ENCODE measurements around the gene PEX12.

- no peak for TF ChIP-seq ZC3H10 (CRISPR knock-in tag; IDR thresholded peaks at IDR 0.05)
- no peak for TF ChIP-seq TSHZ2 (CRISPR knock-in tag; IDR thresholded peaks at IDR 0.05)
- no peak for TF ChIP-seq ZFP3 (CRISPR knock-in tag; IDR thresholded peaks at IDR 0.05)
- no peak for TF ChIP-seq ZNF70 (CRISPR knock-in tag; IDR thresholded peaks at IDR 0.05)
- no peak for TF ChIP-seq ZNF8 (CRISPR knock-in tag; IDR thresholded peaks at IDR 0.05)
- no peak for TF ChIP-seq ESRRG (CRISPR knock-in tag; IDR thresholded peaks at IDR 0.05)
- no peak for TF ChIP-seq PATZ1 (CRISPR knock-in tag; IDR thresholded peaks at IDR 0.05; ENCODE audit: borderline replicate concordance)
- no peak for TF ChIP-seq GLIS3 (CRISPR knock-in tag; IDR thresholded peaks at IDR 0.05)
- TF ChIP-seq CREB5 (CRISPR knock-in tag; IDR thresholded peaks at IDR 0.05; ENCODE audit: low read depth), result no peak
Observed at GRCh38 chr17:35596072-35596471, 17.7 kb upstream of the PEX12 start.

Measured in SK-N-SH treated with all-trans-retinoic acid at 6 μM for 48 hours (cell line).